Left ventricle myocardium inferior (tissue), 1 donor: ENCODE measurements around the gene SAV1. TPM values are rescaled to one million over a fixed set of nuclear protein-coding genes. Genes with fewer than 3 reads are reported as not detected.

Experiments
- DNase-seq: peaks from one replicate; pipeline ENCODE4 v3.0.0-alpha.2; 2020
- H3K27ac ChIP-seq: fragments of 200-600 bp; replicated peaks from 2 replicates; pipeline ENCODE4 v1.8.0; 2021
- H3K27me3 ChIP-seq: fragments of 200-600 bp; 2 replicates; pipeline ENCODE4 v1.8.0; 2021; ENCODE audit warnings: low read depth
- H3K36me3 ChIP-seq: fragments of 200-600 bp; 2 replicates; pipeline ENCODE4 v1.8.0; 2021
- H3K4me1 ChIP-seq: fragments of 200-600 bp; 2 replicates; pipeline ENCODE4 v1.8.0; 2021
- H3K4me3 ChIP-seq: fragments of 200-600 bp; 2 replicates; pipeline ENCODE4 v1.8.0; 2021; ENCODE audit warnings: mild to moderate bottlenecking, moderate library complexity
- H3K9me3 ChIP-seq: fragments of 200-600 bp; replicated peaks from 2 replicates; pipeline ENCODE4 v1.8.0; 2021
- intact Hi-C: fragments of 100-400 bp; cut with micrococcal nuclease; formaldehyde crosslinking; loops from one replicate; pipeline ENCODE4 v1.11.0; 2022
- total RNA-seq: library from RNA; stranded (reverse); fragmentation: NEBNext Ultra II Directional; extraction: Animal tissue kit (Norgen Biotek cat#: 25700); gene quantifications from one replicate; pipeline ENCODE4 v1.2.1, GENCODE V29; 2021
- TF ChIP-seq, protein P1 (sequence below): fragments of 200-600 bp; IDR thresholded peaks from 2 replicates; pipeline ENCODE4 v1.8.0; 2021; ENCODE audit warnings: antibody characterized with exemption, mild to moderate bottlenecking, borderline replicate concordance
- donor health status: DM: no; HTN: yes; CAD: no; lungs with severe emphysema.

SAV1 gene
- total RNA-seq, 1 donor from 2014 or later = 29.5 TPM

DNA sequence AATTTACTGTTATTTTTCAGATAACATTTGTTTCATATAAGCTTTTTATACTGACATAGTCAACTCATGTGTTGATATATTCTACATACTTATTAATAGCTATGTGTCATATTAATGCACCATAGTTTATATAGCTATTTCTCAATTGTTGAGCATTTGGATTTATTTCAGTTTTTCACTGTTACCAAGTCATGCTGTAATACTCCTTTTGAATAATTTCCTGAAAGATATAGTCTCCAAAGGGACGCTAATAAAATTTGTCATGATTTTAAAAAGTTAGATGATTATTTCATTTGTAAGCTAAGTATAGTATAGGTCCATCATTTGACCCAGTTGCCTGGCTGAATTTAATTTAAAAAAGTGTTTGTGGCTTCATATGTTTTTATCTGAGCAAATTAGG, 60.3 kb downstream of the SAV1 start:
- H3K4me3 ChIP-seq = no peak overlapping the region
- H3K36me3 ChIP-seq = no peaks in the 10 kb centered on the region
- H3K27me3 ChIP-seq = no peaks in the 10 kb centered on the region
- peaks cover 4% of the 10 kb centered on the region for H3K9me3 ChIP-seq
- intact Hi-C loops = loop anchor here (10.0 kb wide), 1 partner anchor 167 kb away; no protein-coding TSS in a partner anchor
- no peaks in the 10 kb centered on the region for H3K4me1 ChIP-seq
- DNase-seq = no peak
- TF ChIP-seq, protein P1, sequence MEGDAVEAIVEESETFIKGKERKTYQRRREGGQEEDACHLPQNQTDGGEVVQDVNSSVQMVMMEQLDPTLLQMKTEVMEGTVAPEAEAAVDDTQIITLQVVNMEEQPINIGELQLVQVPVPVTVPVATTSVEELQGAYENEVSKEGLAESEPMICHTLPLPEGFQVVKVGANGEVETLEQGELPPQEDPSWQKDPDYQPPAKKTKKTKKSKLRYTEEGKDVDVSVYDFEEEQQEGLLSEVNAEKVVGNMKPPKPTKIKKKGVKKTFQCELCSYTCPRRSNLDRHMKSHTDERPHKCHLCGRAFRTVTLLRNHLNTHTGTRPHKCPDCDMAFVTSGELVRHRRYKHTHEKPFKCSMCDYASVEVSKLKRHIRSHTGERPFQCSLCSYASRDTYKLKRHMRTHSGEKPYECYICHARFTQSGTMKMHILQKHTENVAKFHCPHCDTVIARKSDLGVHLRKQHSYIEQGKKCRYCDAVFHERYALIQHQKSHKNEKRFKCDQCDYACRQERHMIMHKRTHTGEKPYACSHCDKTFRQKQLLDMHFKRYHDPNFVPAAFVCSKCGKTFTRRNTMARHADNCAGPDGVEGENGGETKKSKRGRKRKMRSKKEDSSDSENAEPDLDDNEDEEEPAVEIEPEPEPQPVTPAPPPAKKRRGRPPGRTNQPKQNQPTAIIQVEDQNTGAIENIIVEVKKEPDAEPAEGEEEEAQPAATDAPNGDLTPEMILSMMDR = no peak
- no peak overlapping the region for H3K27ac ChIP-seq

DNA sequence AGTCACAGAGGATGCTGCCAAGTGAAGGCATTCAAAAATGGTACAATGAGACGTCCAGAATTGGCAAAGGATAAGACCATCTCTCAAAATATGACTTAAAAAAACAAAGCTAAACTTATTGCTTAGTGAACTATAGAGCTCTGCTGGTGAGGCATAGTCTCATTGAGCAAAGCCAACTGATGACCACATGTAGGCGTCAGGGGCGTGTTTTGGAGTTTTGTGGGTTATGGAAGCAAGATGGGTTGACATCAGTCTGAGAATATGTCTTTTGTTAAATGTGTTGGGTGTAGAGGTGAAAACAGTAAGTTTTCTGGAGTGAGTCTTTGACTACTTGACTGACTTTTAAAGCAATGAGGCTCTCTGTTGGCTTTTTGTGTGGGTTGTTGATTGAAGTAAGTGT, 60.9 kb downstream of the SAV1 start:
- no peaks in the 10 kb centered on the region for H3K36me3 ChIP-seq

DNA sequence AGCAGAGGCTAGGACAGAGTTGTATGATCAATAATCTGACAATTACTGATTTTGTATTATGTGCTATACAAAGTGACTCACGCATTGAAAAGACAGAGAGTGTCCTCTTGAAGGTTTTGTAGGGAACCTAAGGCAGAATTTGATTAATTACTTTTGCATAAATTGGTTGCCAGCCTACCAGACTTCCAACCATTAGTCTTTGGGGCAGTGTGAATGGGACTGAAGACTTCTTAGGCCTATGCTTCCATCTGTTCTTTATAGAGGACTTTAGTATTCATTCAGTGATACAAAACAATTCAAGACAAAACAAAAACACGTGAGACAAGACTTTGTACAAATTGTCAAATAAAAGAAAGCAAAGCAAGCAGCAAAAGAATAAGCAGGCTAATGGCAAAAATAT, 61.6 kb downstream of the SAV1 start:
- no peak overlapping the region for H3K27ac ChIP-seq
- intact Hi-C loops = loop anchor here (10.0 kb wide), 1 partner anchor 168 kb away; no protein-coding TSS in a partner anchor
- H3K36me3 ChIP-seq = no peaks in the 10 kb centered on the region
- TF ChIP-seq, protein P1 = no peak
- DNase-seq = no peak
- peaks cover 4% of the 10 kb centered on the region for H3K9me3 ChIP-seq
- no peaks in the 10 kb centered on the region for H3K4me1 ChIP-seq
- H3K27me3 ChIP-seq = no peaks in the 10 kb centered on the region
- H3K4me3 ChIP-seq = no peak overlapping the region

More for the DNA sequence above, 60.9 kb downstream of the SAV1 start:
- no peaks in the 10 kb centered on the region for H3K27me3 ChIP-seq
- peaks cover 4% of the 10 kb centered on the region for H3K9me3 ChIP-seq
- TF ChIP-seq, protein P1 = no peak
- H3K4me1 ChIP-seq = no peaks in the 10 kb centered on the region
- H3K4me3 ChIP-seq = no peak overlapping the region
- H3K27ac ChIP-seq = no peak overlapping the region
- intact Hi-C loops = loop anchor here (10.0 kb wide), 1 partner anchor 168 kb away; no protein-coding TSS in a partner anchor
- DNase-seq = no peak

DNA sequence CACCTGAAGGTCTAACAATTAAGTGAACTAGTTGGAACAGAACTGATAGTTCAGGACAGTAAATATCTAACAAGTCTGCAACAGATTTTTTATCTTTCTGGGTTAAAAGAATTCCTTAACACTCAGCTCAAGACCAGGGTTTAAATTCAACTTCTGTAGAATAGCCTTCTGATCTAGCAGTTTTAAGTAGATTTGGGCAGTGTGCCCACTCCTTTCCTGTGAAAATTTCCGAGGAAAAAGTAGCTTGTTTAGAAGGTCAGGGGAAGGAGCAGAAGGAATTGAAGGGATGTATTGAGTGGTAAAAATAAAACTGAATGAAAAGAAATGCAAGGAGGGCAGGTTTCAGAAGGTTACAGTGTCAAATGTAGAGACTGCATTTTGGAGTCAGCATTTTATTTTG, 62.3 kb downstream of the SAV1 start:
- Histone ChIP-seq H3K9me3 (peaks cover 4% of the 10 kb centered on the region), H3K27me3 (no peaks in the 10 kb centered on the region), H3K36me3 (no peaks in the 10 kb centered on the region), H3K4me3 (no peak overlapping the region), H3K27ac (no peak overlapping the region), H3K4me1 (no peaks in the 10 kb centered on the region)
- TF ChIP-seq, protein P1 = no peak
- intact Hi-C loops = loop anchor here (10.0 kb wide), 1 partner anchor 169 kb away; no protein-coding TSS in a partner anchor
- DNase-seq = no peak

DNA sequence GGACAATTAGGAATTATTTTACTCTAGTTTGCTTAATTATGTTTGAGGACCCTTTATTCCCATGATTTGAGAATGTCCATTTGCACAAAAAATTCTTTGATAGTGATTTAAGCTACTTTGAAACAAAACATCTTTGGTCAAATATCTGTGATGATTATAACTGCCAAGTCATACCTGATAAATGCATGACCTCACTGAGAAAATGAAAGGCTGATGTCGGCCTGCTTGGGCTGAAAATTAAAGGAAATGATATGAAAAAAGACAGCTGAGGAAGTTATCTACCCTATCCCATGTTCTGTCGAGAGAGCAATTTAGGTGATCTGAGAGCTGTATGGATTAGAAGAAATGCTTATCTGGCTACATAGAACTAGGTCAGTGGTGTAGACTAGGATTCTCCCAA, 64.5 kb downstream of the SAV1 start:
- DNase-seq = no peak
- TF ChIP-seq, protein P1 = no peak
- no peaks in the 10 kb centered on the region for H3K27me3 ChIP-seq
- peaks cover 5% of the 10 kb centered on the region for H3K4me1 ChIP-seq
- no peak overlapping the region for H3K27ac ChIP-seq
- no peak overlapping the region for H3K4me3 ChIP-seq
- no peaks in the 10 kb centered on the region for H3K36me3 ChIP-seq
- intact Hi-C loops = loop anchor here (10.0 kb wide), 1 partner anchor 171 kb away; no protein-coding TSS in a partner anchor
- peaks cover 4% of the 10 kb centered on the region for H3K9me3 ChIP-seq
